Endothelial cell of umbilical vein (primary cell): ENCODE measurements around the gene FLNB. TPM values are rescaled to one million over a fixed set of nuclear protein-coding genes. Genes with fewer than 3 reads are reported as not detected.

ENCODE experiments used
- BruUV-seq: library from RNA; stranded (reverse); fragments of 400-500 nt; replicated peaks from 2 replicates; lab custom pipeline; 2021; lab: Mats Ljungman, UMichigan
- CTCF ChIA-PET: fragments of 300-600, 350-600 bp; sonication (Branson Sonifier 250); formaldehyde crosslinking; loops from one replicate; lab custom pipeline; 2021; ENCODE audit warnings: antibody characterized with exemption, inconsistent platforms; lab: Charles Lee
- POLR2A ChIA-PET: fragments of 300-600, 350-600 bp; sonication (Branson Sonifier 250); formaldehyde crosslinking; loops from one replicate; lab custom pipeline; 2021; ENCODE audit warnings: antibody characterized with exemption, inconsistent platforms; lab: Charles Lee
- DNase-seq: peaks from one replicate; pipeline ENCODE4 v3.0.0-alpha.2; 2011; ENCODE audit warnings: low read depth, low spot score
- FAIRE-seq: peaks from 2 replicates; lab custom pipeline; 2011; peaks lifted over from hg19 to GRCh38; lab: Jason Lieb, UNC
- H2AFZ ChIP-seq: 2 replicates; pipeline ENCODE4 v1.6.0; 2012; ENCODE audit warnings: low read depth, low read length, control low read depth, inconsistent platforms
- H3K27ac ChIP-seq: 2 replicates; pipeline ENCODE4 v1.5.1; 2011; ENCODE audit warnings: low read depth, mild to moderate bottlenecking, control low read depth, low read length, moderate library complexity; ENCODE audit not compliant: insufficient read depth
- H3K27me3 ChIP-seq, 2 experiments: 2 replicates each; pipeline versions ENCODE4 v1.6.0 to v1.6.1; 2011; ENCODE audit warnings: low read length in 2 of 2, mixed read lengths in 1 of 2; ENCODE audit not compliant: control insufficient read depth in 2 of 2, insufficient read depth in 2 of 2
- H3K36me3 ChIP-seq, 2 experiments: 2 replicates in 1 of 2; 3 replicates in 1 of 2; pipeline ENCODE4 v1.5.1; 2011; ENCODE audit warnings: low read length in 2 of 2, mild to moderate bottlenecking in 1 of 2, moderate library complexity in 1 of 2; ENCODE audit not compliant: control insufficient read depth in 2 of 2, insufficient read depth in 2 of 2; ENCODE audit errors: extremely low read depth in 1 of 2
- H3K4me1 ChIP-seq: 3 replicates; pipeline ENCODE4 v1.5.1; 2011; ENCODE audit warnings: mild to moderate bottlenecking, low read length; ENCODE audit not compliant: control insufficient read depth, insufficient read depth; ENCODE audit errors: extremely low read depth
- H3K4me2 ChIP-seq: 2 replicates; pipeline ENCODE4 v1.6.1; 2011; ENCODE audit warnings: low read length, control low read depth, mixed read lengths; ENCODE audit not compliant: insufficient read depth
- H3K4me3 ChIP-seq, 3 experiments: fragments of 200-600 bp in 1 of 3; sonication (generic), shearing (Covaris generic) in 1 of 3; replicated peaks in 1 of 3; 2 replicates each; pipeline ENCODE4 v1.5.1; 2011 to 2016; ENCODE audit warnings: control low read depth in 3 of 3, low read length in 3 of 3, mild to moderate bottlenecking in 2 of 3, inconsistent platforms in 1 of 3, low read depth in 1 of 3, moderate library complexity in 1 of 3; ENCODE audit not compliant: insufficient read depth in 1 of 3
- H3K79me2 ChIP-seq: 2 replicates; pipeline ENCODE4 v1.6.0; 2012; ENCODE audit warnings: low read length, inconsistent platforms; ENCODE audit not compliant: control insufficient read depth, insufficient read depth
- H3K9ac ChIP-seq: replicated peaks from 2 replicates; pipeline ENCODE3; 2011; ENCODE audit warnings: low read length, control low read depth; ENCODE audit not compliant: insufficient read depth; ENCODE audit errors: extremely low read depth
- H3K9me1 ChIP-seq: replicated peaks from 3 replicates; pipeline ENCODE4 v1.6.0; 2011; ENCODE audit warnings: mild to moderate bottlenecking, low read length; ENCODE audit not compliant: control insufficient read depth, insufficient read depth; ENCODE audit errors: extremely low read depth
- H3K9me3 ChIP-seq: replicated peaks from 2 replicates; pipeline ENCODE4 v1.5.1; 2012; ENCODE audit warnings: low read length, inconsistent platforms; ENCODE audit not compliant: control insufficient read depth, insufficient read depth
- H4K20me1 ChIP-seq: replicated peaks from 2 replicates; pipeline ENCODE3; 2011; ENCODE audit warnings: mild to moderate bottlenecking, low read length; ENCODE audit not compliant: control insufficient read depth, insufficient read depth; ENCODE audit errors: extremely low read depth
- FOS ChIP-seq: IDR thresholded peaks from 2 replicates; pipeline ENCODE4 v1.6.1; 2011; ENCODE audit warnings: mild to moderate bottlenecking, low read length, moderate library complexity, borderline replicate concordance; ENCODE audit not compliant: insufficient read depth
- GATA2 ChIP-seq: IDR thresholded peaks from 2 replicates; pipeline ENCODE4 v1.7.0; 2011; ENCODE audit warnings: low read depth, mild to moderate bottlenecking, moderate library complexity, mixed read lengths, low read length; ENCODE audit not compliant: insufficient read length, insufficient read depth
- JUN ChIP-seq: IDR thresholded peaks from 2 replicates; pipeline ENCODE4 v1.6.1; 2011; ENCODE audit warnings: borderline replicate concordance, low read depth; ENCODE audit not compliant: insufficient read length, insufficient read depth
- MYC ChIP-seq: IDR thresholded peaks from one replicate; pipeline ENCODE4 v1.6.1; 2011; ENCODE audit warnings: mild to moderate bottlenecking, low read depth, low read length
- POLR2A ChIP-seq: IDR thresholded peaks from 2 replicates; pipeline ENCODE4 v1.6.1; 2012; ENCODE audit warnings: low read depth, mild to moderate bottlenecking, control low read depth, low read length
- POLR2AphosphoS5 ChIP-seq: IDR thresholded peaks from 2 replicates; pipeline ENCODE4 v1.6.1; 2012; ENCODE audit warnings: low read depth, mild to moderate bottlenecking, control low read depth, low read length, moderate library complexity; ENCODE audit not compliant: insufficient read depth
- dilution Hi-C: fragments of 300-500 bp; cut with MboI; formaldehyde crosslinking; loops from one replicate; pipeline ENCODE4 v1.15.0; 2019; ENCODE audit warnings: low sequenced_read_pairs; ENCODE audit not compliant: extremely low pct_ligation_motif_present
- intact Hi-C: fragments of 100-400 bp; cut with micrococcal nuclease; formaldehyde crosslinking; loops from one replicate; pipeline ENCODE4 v1.10.0; 2022
- polyA plus RNA-seq, 4 experiments: library from polyadenylated mRNA; depleted of rRNA in 3 of 4; stranded (reverse) in 3 of 4; unstranded in 1 of 4; fragments of >200 nt; gene quantifications; 2 replicates each; pipeline versions ENCODE4 v1.2.1 to v1.2.3, GENCODE V29; 2011 to 2012; ENCODE audit warnings: missing spikeins in 1 of 4
- total RNA-seq: library from RNA; stranded (reverse); gene quantifications from 2 replicates; pipeline ENCODE4 v1.2.3, GENCODE V29; 2021
- TF ChIP-seq, protein P1 (sequence below), 2 donors: IDR thresholded peaks; 1 replicate in 1 of 2; 2 replicates in 1 of 2; pipeline ENCODE4 v1.5.1; 2011; ENCODE audit warnings: low read length in 2 of 2, mild to moderate bottlenecking in 2 of 2, moderate library complexity in 2 of 2, control low read depth in 1 of 2, inconsistent platforms in 1 of 2, low read depth in 1 of 2; ENCODE audit not compliant: insufficient read depth in 1 of 2; ENCODE audit errors: extremely low read depth in 1 of 2

Gene FLNB
- total and polyA plus RNA-seq, 2 donors (not counting 3 experiments of a cell fraction or from before 2014, with no cell fraction given), result 479 to 670 TPM

DNA sequence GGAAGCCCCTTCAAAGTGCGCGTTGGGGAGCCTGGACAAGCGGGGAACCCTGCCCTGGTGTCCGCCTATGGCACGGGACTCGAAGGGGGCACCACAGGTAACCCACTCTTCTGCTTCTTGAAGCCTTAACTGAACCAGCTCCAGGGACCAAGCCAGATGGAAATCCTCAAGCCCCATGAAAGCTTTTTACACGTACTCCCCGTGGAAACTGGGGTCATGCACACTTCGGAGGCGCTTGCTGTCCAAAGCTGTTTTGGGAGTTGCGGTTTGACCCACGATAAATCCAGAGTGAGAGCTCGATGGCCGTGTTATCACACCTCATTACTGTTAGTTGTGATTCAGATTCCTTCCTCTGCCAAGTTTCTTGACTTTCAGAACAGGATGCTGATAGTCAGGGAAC, 155.0 kb downstream of the FLNB start:
- Histone ChIP-seq H4K20me1 (no peaks in the 10 kb centered on the region), H3K36me3 (peaks cover 55 to 60% of the 10 kb centered on the region in 2 experiments), H3K9me1 (no peaks in the 10 kb centered on the region), H3K4me2 (peak overlapping the region; percentile 19), H3K79me2 (peaks cover 12% of the 10 kb centered on the region), H2AFZ (no peak overlapping the region), H3K4me3 (no peak overlapping the region), H3K27ac (peak overlapping the region; percentile 76), H3K27me3 (no peaks in the 10 kb centered on the region), H3K4me1 (peaks cover 41% of the 10 kb centered on the region), H3K9me3 (no peaks in the 10 kb centered on the region), H3K9ac (peak overlapping the region; percentile 12)
- peak; percentile 51 for TF ChIP-seq POLR2A
- TF ChIP-seq FOS, result peak; percentile 41
- TF ChIP-seq, protein P1, sequence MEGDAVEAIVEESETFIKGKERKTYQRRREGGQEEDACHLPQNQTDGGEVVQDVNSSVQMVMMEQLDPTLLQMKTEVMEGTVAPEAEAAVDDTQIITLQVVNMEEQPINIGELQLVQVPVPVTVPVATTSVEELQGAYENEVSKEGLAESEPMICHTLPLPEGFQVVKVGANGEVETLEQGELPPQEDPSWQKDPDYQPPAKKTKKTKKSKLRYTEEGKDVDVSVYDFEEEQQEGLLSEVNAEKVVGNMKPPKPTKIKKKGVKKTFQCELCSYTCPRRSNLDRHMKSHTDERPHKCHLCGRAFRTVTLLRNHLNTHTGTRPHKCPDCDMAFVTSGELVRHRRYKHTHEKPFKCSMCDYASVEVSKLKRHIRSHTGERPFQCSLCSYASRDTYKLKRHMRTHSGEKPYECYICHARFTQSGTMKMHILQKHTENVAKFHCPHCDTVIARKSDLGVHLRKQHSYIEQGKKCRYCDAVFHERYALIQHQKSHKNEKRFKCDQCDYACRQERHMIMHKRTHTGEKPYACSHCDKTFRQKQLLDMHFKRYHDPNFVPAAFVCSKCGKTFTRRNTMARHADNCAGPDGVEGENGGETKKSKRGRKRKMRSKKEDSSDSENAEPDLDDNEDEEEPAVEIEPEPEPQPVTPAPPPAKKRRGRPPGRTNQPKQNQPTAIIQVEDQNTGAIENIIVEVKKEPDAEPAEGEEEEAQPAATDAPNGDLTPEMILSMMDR (IDR thresholded peaks at IDR 0.05; ENCODE audit: extremely low read depth in 1 of 2, insufficient read depth in 1 of 2, low read depth in 1 of 2, low read length in 2 of 2), result no peak
- TF ChIP-seq JUN, result peak; percentile 14
- TF ChIP-seq POLR2AphosphoS5, result peak; percentile 46
- no peak for TF ChIP-seq MYC
- peak; percentile 63 for TF ChIP-seq GATA2
- DNase-seq (peak; percentile 62), FAIRE-seq (peak; percentile 82)
- intact Hi-C loops (loop anchor here (5.0 kb wide), 2 partner anchors 151 to 191 kb away; no protein-coding TSS in a partner anchor), dilution Hi-C loops (no loop called here)
- CTCF ChIA-PET, result interaction anchor here (1.1 kb wide), 2 partner anchors 9 to 10 kb away, joined by 4 read pairs; no protein-coding TSS in a partner anchor
- POLR2A ChIA-PET, result no interaction called here
- no TSS peak for BruUV-seq
